SK-N-MC (cell line): ENCODE measurements around the gene TUBGCP4.

Experiments used
- EZH2 ChIP-seq: fragments of 200-600 bp; sonication (generic); IDR thresholded peaks from one replicate; pipeline ENCODE4 v1.6.1; 2017; ENCODE audit warnings: antibody characterized with exemption
- POLR2AphosphoS5 ChIP-seq: IDR thresholded peaks from 2 replicates; pipeline ENCODE4 v1.6.1; 2012; ENCODE audit warnings: mild to moderate bottlenecking, low read depth, low read length, borderline replicate concordance

- TF ChIP-seq EZH2: no peak
- no peak for TF ChIP-seq POLR2AphosphoS5
These were observed 62.9 kb downstream of the TUBGCP4 start for GRCh38 chr15:43433661-43434303.
